GM12865 (cell line): ENCODE data around the gene A1CF.
"Not testable (repeated sequence)": the region's sequence is repeated elsewhere in the genome, so short reads cannot be mapped to it uniquely, and the experiment has no call there.

Experiments
- DNase-seq: peaks from one replicate; pipeline ENCODE4 v3.0.0; 2010; ENCODE audit warnings: low read depth
- H3K4me3 ChIP-seq: 2 replicates; pipeline ENCODE4 v1.5.1; 2011; ENCODE audit warnings: mild to moderate bottlenecking, low read depth, low read length, control low read depth
- TF ChIP-seq, protein P1 (sequence below): IDR thresholded peaks from 2 replicates; pipeline ENCODE4 v1.5.1; 2011; ENCODE audit warnings: low read length, control low read depth, low read depth, inconsistent platforms; ENCODE audit not compliant: insufficient read depth; ENCODE audit errors: missing control alignments

The A1CF gene, protein sequence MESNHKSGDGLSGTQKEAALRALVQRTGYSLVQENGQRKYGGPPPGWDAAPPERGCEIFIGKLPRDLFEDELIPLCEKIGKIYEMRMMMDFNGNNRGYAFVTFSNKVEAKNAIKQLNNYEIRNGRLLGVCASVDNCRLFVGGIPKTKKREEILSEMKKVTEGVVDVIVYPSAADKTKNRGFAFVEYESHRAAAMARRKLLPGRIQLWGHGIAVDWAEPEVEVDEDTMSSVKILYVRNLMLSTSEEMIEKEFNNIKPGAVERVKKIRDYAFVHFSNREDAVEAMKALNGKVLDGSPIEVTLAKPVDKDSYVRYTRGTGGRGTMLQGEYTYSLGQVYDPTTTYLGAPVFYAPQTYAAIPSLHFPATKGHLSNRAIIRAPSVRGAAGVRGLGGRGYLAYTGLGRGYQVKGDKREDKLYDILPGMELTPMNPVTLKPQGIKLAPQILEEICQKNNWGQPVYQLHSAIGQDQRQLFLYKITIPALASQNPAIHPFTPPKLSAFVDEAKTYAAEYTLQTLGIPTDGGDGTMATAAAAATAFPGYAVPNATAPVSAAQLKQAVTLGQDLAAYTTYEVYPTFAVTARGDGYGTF

DNA sequence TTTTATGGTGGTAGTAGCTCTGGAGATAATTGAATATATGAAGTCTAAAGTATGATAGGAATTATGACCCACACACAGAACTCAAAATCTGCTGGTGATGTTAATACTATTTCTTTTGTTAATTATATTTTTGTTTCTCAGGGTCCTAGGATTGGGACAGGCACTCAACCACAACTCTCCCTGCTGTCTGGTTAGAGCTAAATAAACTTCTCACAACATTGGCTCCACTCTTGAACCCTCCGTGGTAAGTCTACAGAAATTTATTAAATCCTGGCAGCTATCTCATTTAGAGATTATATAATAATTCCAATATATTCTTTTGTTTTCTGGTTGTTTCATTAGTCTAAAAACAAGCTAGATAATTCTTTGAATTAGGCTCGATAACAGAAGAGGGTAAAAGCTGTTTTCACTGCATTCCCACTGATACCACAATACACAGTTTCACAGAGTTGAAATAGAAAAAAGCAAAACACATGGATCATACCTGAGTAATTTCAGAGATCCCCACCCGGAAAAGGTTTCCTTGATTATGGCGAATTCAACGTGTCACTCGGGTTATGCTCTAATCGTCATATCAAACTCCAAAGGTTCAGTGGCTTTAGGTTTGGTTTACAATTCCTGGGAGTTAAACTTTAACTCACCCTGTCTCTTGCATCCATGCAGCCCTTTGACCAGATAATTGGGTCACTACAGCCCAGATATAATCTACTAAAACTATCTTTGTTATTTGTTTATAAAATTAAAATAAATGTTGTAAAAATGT is at the start of gene A1CF:
Gene A1CF (minus strand): TSS at position 531 of the 763 bp plus-strand sequence. CDS start 25,687 bp downstream, outside the sequence.
- H3K4me3 ChIP-seq = no peak within 1 kb of the TSS
- TF ChIP-seq, protein P1, sequence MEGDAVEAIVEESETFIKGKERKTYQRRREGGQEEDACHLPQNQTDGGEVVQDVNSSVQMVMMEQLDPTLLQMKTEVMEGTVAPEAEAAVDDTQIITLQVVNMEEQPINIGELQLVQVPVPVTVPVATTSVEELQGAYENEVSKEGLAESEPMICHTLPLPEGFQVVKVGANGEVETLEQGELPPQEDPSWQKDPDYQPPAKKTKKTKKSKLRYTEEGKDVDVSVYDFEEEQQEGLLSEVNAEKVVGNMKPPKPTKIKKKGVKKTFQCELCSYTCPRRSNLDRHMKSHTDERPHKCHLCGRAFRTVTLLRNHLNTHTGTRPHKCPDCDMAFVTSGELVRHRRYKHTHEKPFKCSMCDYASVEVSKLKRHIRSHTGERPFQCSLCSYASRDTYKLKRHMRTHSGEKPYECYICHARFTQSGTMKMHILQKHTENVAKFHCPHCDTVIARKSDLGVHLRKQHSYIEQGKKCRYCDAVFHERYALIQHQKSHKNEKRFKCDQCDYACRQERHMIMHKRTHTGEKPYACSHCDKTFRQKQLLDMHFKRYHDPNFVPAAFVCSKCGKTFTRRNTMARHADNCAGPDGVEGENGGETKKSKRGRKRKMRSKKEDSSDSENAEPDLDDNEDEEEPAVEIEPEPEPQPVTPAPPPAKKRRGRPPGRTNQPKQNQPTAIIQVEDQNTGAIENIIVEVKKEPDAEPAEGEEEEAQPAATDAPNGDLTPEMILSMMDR = no peak
- no peak for DNase-seq

DNA sequence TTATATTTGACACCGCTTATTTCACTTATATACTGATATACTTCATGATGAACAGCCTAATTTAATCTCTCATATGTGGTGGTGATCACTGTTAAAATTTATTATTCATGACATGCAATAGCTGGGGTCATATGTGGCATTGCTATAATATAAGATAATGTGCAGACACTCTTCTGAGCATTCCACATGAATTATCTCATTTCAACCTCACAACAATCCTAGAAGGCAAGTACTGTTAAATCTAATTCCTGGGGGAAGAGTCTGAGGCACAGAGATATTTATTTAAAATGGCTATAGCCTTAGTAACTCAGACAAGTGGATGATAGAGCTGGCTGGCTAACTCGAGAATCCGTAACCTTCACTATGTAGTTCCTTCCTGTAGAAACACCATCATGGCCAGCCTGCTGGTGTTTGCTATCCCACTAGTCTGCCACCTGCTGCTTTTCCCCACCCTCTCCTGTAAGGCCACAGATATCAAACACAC is 46.6 kb upstream of the A1CF start:
- no peak overlapping the region for H3K4me3 ChIP-seq
- TF ChIP-seq, protein P1 = no peak

DNA sequence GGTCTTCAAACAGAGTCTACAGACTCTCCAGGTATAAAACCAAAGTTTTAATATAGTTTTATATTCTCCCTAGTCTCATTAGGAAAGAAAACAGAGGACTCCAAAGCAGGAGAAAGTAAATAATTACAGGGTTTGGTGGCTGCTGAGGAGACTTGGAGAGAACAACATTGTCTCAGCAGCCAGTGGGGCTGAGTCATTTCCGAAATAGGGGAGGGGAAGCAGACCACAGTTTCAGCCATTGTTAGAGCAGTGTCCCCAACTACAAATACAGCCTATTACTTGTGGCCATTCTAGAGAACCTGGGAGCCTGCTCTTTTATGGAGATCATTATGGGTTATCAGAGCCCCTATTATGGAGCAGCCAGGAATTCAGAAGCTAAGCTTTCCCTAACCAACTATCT is 44.2 kb upstream of the A1CF start:
- TF ChIP-seq, protein P1 = no peak
- DNase-seq = no peak
- H3K4me3 ChIP-seq = no peak overlapping the region

More for the DNA sequence above, 46.6 kb upstream of the A1CF start:
- DNase-seq = no peak

DNA sequence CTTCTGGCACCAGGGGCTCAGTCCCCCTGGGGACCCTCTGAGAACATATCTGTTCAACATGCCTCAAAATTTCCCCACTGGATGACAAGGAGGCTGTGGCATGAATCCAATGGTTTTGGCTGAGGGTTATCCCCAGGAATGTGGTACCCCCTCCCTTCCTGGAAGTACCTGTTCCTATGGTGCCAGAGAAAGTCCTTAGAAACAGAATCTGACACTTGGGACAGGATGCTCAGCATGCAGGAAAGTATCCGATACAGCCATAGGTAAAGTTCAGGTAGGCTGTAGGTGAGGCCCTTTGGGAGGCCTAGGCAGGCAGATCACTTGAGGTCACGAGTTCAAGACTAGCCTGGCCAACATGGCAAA is 42.7 kb upstream of the A1CF start:
- no peak overlapping the region for H3K4me3 ChIP-seq
- TF ChIP-seq, protein P1 = no peak
- DNase-seq = no peak

DNA sequence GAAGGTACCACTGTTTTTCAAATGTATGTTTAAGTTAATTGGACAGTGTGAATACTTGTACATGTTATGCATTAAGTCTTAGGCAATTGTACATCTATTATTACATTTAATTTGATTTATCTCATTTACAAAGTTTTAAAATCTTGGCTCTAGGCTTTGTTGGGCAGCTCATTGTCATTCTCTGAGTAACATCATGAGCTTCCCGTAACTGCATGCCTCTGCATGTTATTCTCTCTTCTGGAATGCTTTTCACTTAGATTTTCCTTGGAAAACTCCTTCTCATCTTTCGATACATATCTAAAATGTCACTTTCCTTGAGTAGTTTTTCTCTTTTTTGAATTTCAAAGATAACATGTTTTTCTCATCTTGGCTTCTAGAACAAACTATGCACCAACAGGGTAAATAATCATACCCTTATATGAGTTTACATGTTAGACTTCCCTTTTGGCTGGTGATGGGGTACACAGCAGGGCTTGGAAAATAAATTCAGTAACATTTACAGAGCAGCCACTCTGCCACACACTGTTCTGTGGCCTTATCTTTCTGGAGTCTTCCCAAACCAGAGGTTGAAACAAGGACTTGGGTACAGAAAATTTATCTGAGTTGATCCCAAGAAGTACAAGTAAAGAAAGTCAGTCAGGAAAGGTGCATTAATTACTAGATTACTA is 42.2 kb upstream of the A1CF start:
- no peak overlapping the region for H3K4me3 ChIP-seq
- no peak for DNase-seq
- TF ChIP-seq, protein P1 = no peak

DNA sequence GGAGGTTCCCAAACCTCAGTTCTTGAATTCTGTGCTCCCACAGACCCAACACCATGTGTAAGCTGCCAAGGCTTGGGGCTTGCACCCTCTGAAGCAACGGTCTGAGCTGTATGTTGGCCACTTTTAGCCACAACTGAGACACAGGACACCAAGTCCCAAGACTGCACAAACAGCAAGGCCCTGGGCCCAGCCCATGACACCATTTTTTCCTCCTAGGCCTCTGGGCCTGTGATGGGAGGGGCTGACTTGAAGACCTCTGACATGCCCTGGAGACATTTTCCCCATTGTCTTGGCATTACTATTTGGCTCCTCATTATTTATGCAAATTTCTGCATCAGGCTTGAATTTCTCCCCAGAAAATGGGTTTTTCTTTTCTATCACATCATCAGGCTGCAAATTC is 38.0 kb upstream of the A1CF start:
- DNase-seq, H3K4me3 ChIP-seq: not testable (repeated sequence)
